ENCODE data around the gene ORAI3. TPM values are rescaled to one million over a fixed set of nuclear protein-coding genes. Genes with fewer than 3 reads are reported as not detected.

ORAI3 gene
- total and polyA plus RNA-seq, 11 donors: 8.1 to 28.9 (median 11.3) TPM

DNA sequence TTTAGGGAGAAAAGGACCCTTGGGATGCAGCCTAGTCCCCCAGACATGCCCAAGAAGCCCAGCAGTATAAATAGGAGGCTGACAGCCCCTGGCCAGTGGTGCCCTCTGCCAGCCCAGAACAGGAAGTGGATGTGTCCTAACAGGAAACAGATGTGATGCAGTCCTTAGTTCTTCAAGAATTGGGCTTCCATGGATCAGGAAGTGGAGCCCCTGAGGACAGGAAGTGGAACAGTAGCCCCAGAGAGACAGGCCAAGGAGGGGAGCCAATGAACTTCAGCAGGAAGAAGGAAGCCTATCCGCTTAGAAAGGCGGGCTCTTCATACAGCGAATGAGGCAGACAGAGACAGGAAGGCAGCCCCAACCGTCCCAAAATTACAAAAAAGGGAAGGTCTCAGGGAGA, 45.3 kb upstream of the ORAI3 start:
- H3K27ac ChIP-seq: peak overlapping the region; percentile 49 to 96 (median 91)
- WGBS, 4 donors: 38 to 83% (median 64%) methylated on average over 4 of the region's 4 CpGs
- no peaks in the 10 kb centered on the region for H3K9me3 ChIP-seq
- peak overlapping the region in 1 of 12 donors; percentile 16 for H3K4me3 ChIP-seq
- peak in 3 of 5 donors; percentile 53 to 61 (median 61) for DNase-seq
- H3K27me3 ChIP-seq: no peaks in the 10 kb centered on the region
- peak; percentile 20 to 72 (median 40) for ATAC-seq
- intact Hi-C loops (cut with DNase I): loop anchor here in 6 of 10 donors (5.0 kb wide), 2 partner anchors 56 to 61 kb away; no protein-coding TSS in a partner anchor
- H3K36me3 ChIP-seq: no peaks in the 10 kb centered on the region
- peaks cover 0 to 35% (median 20%) of the 10 kb centered on the region in 12 donors for H3K4me1 ChIP-seq
- TF ChIP-seq, protein P1, sequence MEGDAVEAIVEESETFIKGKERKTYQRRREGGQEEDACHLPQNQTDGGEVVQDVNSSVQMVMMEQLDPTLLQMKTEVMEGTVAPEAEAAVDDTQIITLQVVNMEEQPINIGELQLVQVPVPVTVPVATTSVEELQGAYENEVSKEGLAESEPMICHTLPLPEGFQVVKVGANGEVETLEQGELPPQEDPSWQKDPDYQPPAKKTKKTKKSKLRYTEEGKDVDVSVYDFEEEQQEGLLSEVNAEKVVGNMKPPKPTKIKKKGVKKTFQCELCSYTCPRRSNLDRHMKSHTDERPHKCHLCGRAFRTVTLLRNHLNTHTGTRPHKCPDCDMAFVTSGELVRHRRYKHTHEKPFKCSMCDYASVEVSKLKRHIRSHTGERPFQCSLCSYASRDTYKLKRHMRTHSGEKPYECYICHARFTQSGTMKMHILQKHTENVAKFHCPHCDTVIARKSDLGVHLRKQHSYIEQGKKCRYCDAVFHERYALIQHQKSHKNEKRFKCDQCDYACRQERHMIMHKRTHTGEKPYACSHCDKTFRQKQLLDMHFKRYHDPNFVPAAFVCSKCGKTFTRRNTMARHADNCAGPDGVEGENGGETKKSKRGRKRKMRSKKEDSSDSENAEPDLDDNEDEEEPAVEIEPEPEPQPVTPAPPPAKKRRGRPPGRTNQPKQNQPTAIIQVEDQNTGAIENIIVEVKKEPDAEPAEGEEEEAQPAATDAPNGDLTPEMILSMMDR (IDR thresholded peaks at IDR 0.05): no peak
- no peak for TF ChIP-seq POLR2A (IDR thresholded peaks at IDR 0.05)

DNA sequence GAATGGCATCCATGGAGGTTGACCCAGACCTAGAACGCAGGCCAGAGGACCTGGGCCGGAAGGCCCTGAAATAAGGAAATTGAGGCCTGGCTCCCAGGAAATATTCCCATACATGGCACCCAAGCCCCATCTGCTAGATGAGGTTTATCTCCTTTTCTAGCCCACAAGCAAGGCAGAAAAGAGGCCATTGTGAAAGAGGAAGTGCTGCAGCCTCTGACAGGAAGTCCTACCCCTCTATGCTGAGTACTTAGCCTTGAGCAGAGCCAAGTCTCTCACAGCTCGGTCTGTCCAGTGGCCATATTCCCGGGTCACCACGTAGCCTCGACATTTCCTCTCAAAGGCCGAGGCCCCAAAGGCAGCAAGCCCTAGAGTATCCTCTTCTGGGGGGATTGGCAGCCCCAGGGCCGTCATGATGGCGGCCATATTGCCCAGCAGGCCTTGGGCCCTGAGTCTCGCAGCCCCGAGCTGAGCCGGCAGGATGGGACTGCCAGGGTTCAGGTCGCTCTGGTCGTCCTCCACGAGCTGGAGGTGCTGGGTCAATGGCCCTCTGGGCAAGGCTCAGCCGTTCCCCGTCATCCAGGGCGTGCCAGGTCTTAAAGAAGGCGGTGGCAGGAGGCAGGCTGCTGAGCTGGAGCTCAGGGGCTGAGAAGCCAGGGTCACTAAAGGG, 44.6 kb upstream of the ORAI3 start:
- TF ChIP-seq POLR2A (IDR thresholded peaks at IDR 0.05): no peak
- TF ChIP-seq, protein P1 (IDR thresholded peaks at IDR 0.05): no peak
- Histone ChIP-seq H3K4me3 (peak overlapping the region in 2 of 12 donors; percentile 12 to 16), H3K27me3 (no peaks in the 10 kb centered on the region), H3K36me3 (no peaks in the 10 kb centered on the region), H3K4me1 (peaks cover 0 to 35% (median 20%) of the 10 kb centered on the region in 12 donors), H3K27ac (peak overlapping the region; percentile 49 to 96 (median 91)), H3K9me3 (no peaks in the 10 kb centered on the region)
- DNase-seq (no peak), ATAC-seq (no peak)
- intact Hi-C loops (cut with DNase I): loop anchor here in 6 of 10 donors (5.0 kb wide), 2 partner anchors 57 to 62 kb away; no protein-coding TSS in a partner anchor
- WGBS, 4 donors: 80 to 90% (median 87%) methylated on average over 15 to 19 of the region's 19 CpGs

DNA sequence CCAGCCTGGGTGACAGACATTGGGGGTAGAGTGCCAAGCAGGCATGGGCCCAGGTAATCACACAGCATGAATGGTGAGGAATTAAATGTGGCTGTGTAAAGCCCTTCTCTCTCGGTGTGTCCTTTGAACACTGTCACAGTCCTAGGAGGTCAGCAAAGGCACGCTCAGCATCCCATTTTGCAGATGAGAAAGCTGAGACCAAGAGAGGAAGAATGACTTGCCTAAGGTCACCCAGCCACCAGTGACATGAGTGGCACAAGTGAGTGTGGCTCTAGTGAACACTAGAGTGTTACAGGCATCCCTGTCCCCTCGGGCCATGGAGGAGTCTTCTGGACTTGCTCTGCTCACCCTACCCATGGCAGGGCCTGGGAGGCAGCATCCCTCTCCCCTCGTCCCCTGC, 41.8 kb upstream of the ORAI3 start:
- Histone ChIP-seq H3K36me3 (no peaks in the 10 kb centered on the region), H3K4me1 (peaks cover 0 to 25% (median 15%) of the 10 kb centered on the region in 12 donors), H3K4me3 (no peak overlapping the region), H3K9me3 (no peaks in the 10 kb centered on the region), H3K27me3 (no peaks in the 10 kb centered on the region), H3K27ac (no peak overlapping the region)
- ATAC-seq (no peak), DNase-seq (no peak)
- 88 to 93% (median 89%) methylated on average over 3 to 4 of the region's 4 CpGs for WGBS, 4 donors
- TF ChIP-seq POLR2A (IDR thresholded peaks at IDR 0.05): no peak
- TF ChIP-seq, protein P1 (IDR thresholded peaks at IDR 0.05): no peak
- intact Hi-C loops (cut with DNase I): no loop called here

DNA sequence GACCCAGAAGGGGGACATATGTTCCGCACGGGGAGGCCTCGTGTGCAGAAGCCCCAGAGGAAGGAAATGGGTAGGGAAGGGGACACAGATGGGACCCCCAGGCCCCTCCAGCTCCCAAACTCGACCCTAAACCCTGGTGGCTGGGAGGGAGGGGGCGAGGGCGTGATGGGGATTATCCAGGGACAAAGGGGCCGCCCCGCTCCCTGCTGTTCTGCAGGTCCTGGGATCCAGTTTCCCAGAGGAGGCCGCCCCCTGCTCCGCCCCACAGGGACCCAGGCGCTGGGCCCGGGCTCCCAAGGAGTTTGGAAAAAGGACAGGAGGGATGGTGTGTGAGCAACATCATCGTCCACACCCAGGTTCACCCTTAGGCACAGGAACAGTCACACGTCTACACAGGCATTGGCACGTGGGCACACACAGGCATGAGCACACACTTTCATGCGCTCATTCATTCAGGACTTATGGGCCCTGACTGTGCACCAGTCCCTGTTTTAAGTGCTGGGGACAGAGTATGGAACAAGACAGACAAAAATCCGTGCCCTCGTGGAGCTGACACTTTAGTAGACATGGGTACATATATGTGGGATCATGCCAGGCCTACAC, 38.3 kb upstream of the ORAI3 start:
- no peak for ATAC-seq
- 73 to 76% (median 75%) methylated on average over 18 of the region's 18 CpGs for WGBS, 4 donors
- no peak for DNase-seq

More for the DNA sequence above, 38.3 kb upstream of the ORAI3 start:
- no peaks in the 10 kb centered on the region for H3K4me1 ChIP-seq
- no peak overlapping the region for H3K4me3 ChIP-seq
- H3K9me3 ChIP-seq: no peaks in the 10 kb centered on the region
- no peak for TF ChIP-seq POLR2A (IDR thresholded peaks at IDR 0.05)
- TF ChIP-seq, protein P1 (IDR thresholded peaks at IDR 0.05): no peak
- H3K36me3 ChIP-seq: no peaks in the 10 kb centered on the region
- no peak overlapping the region for H3K27ac ChIP-seq
- no peaks in the 10 kb centered on the region for H3K27me3 ChIP-seq
- intact Hi-C loops (cut with DNase I): loop anchor here in 1 of 10 donors (10.0 kb wide), 1 partner anchor 166 kb away; the partner anchor contains the start of gene PHKG2
